PC-3 (cell line): ENCODE measurements around the gene GATA2. TPM values are rescaled to one million over a fixed set of nuclear protein-coding genes. Genes with fewer than 3 reads are reported as not detected.

ENCODE experiments used
- ATAC-seq: fragments of 200-7000 bp; cut with Tn5 transposase; 2 replicates; pipeline ENCODE4 v1.9.1; 2020; ENCODE audit warnings: mild to moderate bottlenecking, moderate library complexity
- BruUV-seq: library from RNA; stranded (reverse); fragments of 400-500 nt; replicated peaks from 2 replicates; lab custom pipeline; 2021; lab: Mats Ljungman, UMichigan
- CTCF ChIA-PET: fragments of 300-600 bp; sonication (Branson Sonifier 250); formaldehyde crosslinking; loops from one replicate; lab custom pipeline; 2022; ENCODE audit warnings: antibody characterized with exemption; lab: Charles Lee
- POLR2A ChIA-PET: fragments of 300-600 bp; sonication (Branson Sonifier 250); formaldehyde crosslinking; loops from one replicate; lab custom pipeline; 2022; ENCODE audit warnings: antibody characterized with exemption; ENCODE audit not compliant: unreplicated experiment; lab: Charles Lee
- DNase-seq: peaks from one replicate; pipeline ENCODE4 v3.0.0-alpha.2; 2015
- H2AFZ ChIP-seq: fragments of 300-600 bp; sonication (generic); 2 replicates; pipeline ENCODE4 v1.6.0; 2016; ENCODE audit warnings: antibody characterized with exemption, low read length
- H3F3A ChIP-seq: fragments of 300-600 bp; sonication (generic); one replicate; pipeline ENCODE4 v1.6.0; 2017; ENCODE audit warnings: antibody characterized with exemption, low read length, control low read depth, mild to moderate bottlenecking; ENCODE audit not compliant: unreplicated experiment
- H3K27ac ChIP-seq: fragments of 300-600 bp; sonication (generic); 2 replicates; pipeline ENCODE4 v1.5.1; 2016; ENCODE audit warnings: mild to moderate bottlenecking, low read length
- H3K27me3 ChIP-seq: fragments of 300-600 bp; sonication (generic); 2 replicates; pipeline ENCODE4 v1.6.1; 2016; ENCODE audit warnings: low read length, mixed read lengths
- H3K36me3 ChIP-seq: fragments of 300-600 bp; sonication (generic); 2 replicates; pipeline ENCODE4 v1.6.1; 2016; ENCODE audit warnings: low read depth, mixed run types, low read length, mixed read lengths
- H3K4me1 ChIP-seq: fragments of 300-600 bp; sonication (generic); 2 replicates; pipeline ENCODE4 v1.5.1; 2016; ENCODE audit warnings: low read length; ENCODE audit not compliant: insufficient read depth
- H3K4me2 ChIP-seq: fragments of 300-600 bp; sonication (generic); 2 replicates; pipeline ENCODE4 v1.6.0; 2016; ENCODE audit warnings: low read length
- H3K4me3 ChIP-seq: fragments of 300-600 bp; sonication (generic); 2 replicates; pipeline ENCODE4 v1.5.1; 2016; ENCODE audit warnings: mild to moderate bottlenecking, low read length, mixed read lengths
- H3K79me2 ChIP-seq: fragments of 300-600 bp; sonication (generic); 2 replicates; pipeline ENCODE4 v1.6.1; 2017; ENCODE audit warnings: low read length, mixed read lengths
- H3K9ac ChIP-seq: fragments of 300-600 bp; sonication (generic); 2 replicates; pipeline ENCODE4 v1.6.0; 2016; ENCODE audit warnings: mild to moderate bottlenecking, low read length
- H3K9me2 ChIP-seq: fragments of 300-600 bp; sonication (generic); replicated peaks from 2 replicates; pipeline ENCODE4 v1.6.1; 2016; ENCODE audit warnings: mixed run types, low read length, mixed read lengths
- H3K9me3 ChIP-seq: fragments of 300-600 bp; sonication (generic); 2 replicates; pipeline ENCODE4 v1.6.1; 2016; ENCODE audit warnings: low read length, mixed read lengths
- H4K20me1 ChIP-seq: fragments of 300-600 bp; sonication (generic); 2 replicates; pipeline ENCODE4 v1.6.1; 2016; ENCODE audit warnings: low read length, mixed read lengths
- CTCF ChIP-seq: fragments of 300-600 bp; sonication (generic); conservative IDR thresholded peaks from 2 replicates; pipeline ENCODE4 v1.5.1; 2017; ENCODE audit warnings: antibody characterized with exemption, low read depth, mild to moderate bottlenecking, low read length
- EZH2 ChIP-seq: fragments of 300-600 bp; sonication (generic); IDR thresholded peaks from one replicate; pipeline ENCODE4 v1.6.1; 2017; ENCODE audit warnings: antibody characterized with exemption, mild to moderate bottlenecking, low read length; ENCODE audit not compliant: unreplicated experiment
- EZH2phosphoT487 ChIP-seq: fragments of 300-600 bp; sonication (generic); IDR thresholded peaks from 2 replicates; pipeline ENCODE4 v1.6.1; 2018; ENCODE audit warnings: mild to moderate bottlenecking, antibody characterized with exemption, low read length, borderline replicate concordance
- intact Hi-C: fragments of 100-400 bp; cut with micrococcal nuclease; formaldehyde crosslinking; loops from 2 replicates; pipeline ENCODE4 v1.9.0; 2023
- total RNA-seq: library from RNA; depleted of rRNA; stranded (reverse); fragments of >200 nt; gene quantifications from 2 replicates; pipeline ENCODE4 v1.2.3, GENCODE V29; 2014

Gene GATA2
- total RNA-seq, 1 experiment from 2014 or later: 32.4 TPM

- no TSS peak for BruUV-seq
- Histone ChIP-seq H3K9me3 (no peaks in the 10 kb centered on the region), H3K79me2 (no peaks in the 10 kb centered on the region), H4K20me1 (no peaks in the 10 kb centered on the region), H2AFZ (no peak overlapping the region), H3K9me2 (no peaks in the 10 kb centered on the region), H3K4me1 (no peaks in the 10 kb centered on the region), H3K4me3 (no peak overlapping the region), H3K27ac (no peak overlapping the region), H3K36me3 (no peaks in the 10 kb centered on the region), H3K27me3 (no peaks in the 10 kb centered on the region), H3F3A (no peaks in the 10 kb centered on the region), H3K4me2 (no peak overlapping the region), H3K9ac (no peak overlapping the region)
- intact Hi-C loops: no loop called here
- ChIA-PET POLR2A (no interaction called here), CTCF (no interaction called here)
- no peak for TF ChIP-seq EZH2
- ATAC-seq: no peak
- no peak for DNase-seq
Measured at GRCh38 chr3:128446821-128447220, 46.2 kb downstream of the GATA2 start.

- Histone ChIP-seq H3K9ac (no peak overlapping the region), H3K9me2 (no peaks in the 10 kb centered on the region), H3K27me3 (no peaks in the 10 kb centered on the region), H2AFZ (no peak overlapping the region), H3K36me3 (no peaks in the 10 kb centered on the region), H3K4me2 (no peak overlapping the region), H3F3A (no peaks in the 10 kb centered on the region), H3K4me1 (no peaks in the 10 kb centered on the region), H3K27ac (no peak overlapping the region), H3K4me3 (no peak overlapping the region), H4K20me1 (no peaks in the 10 kb centered on the region), H3K9me3 (no peaks in the 10 kb centered on the region), H3K79me2 (no peaks in the 10 kb centered on the region)
- intact Hi-C loops: no loop called here
- ChIA-PET POLR2A (no interaction called here), CTCF (no interaction called here)
- BruUV-seq: no TSS peak
- ATAC-seq (no peak), DNase-seq (no peak)
- no peak for TF ChIP-seq EZH2
- no peak for TF ChIP-seq EZH2phosphoT487
- TF ChIP-seq CTCF: no peak
Measured at GRCh38 chr3:128445357-128445756, 47.6 kb downstream of the GATA2 start.

- H3K27me3 ChIP-seq: no peaks in the 10 kb centered on the region
- no peaks in the 10 kb centered on the region for H3K79me2 ChIP-seq
- H3K4me3 ChIP-seq: no peak overlapping the region
- no peak overlapping the region for H3K9ac ChIP-seq
- H3K4me2 ChIP-seq: no peak overlapping the region
- no peaks in the 10 kb centered on the region for H3F3A ChIP-seq
- no peak overlapping the region for H2AFZ ChIP-seq
- intact Hi-C loops: no loop called here
- no peaks in the 10 kb centered on the region for H3K9me3 ChIP-seq
- no peaks in the 10 kb centered on the region for H4K20me1 ChIP-seq
- TF ChIP-seq EZH2phosphoT487 (no peak), CTCF (no peak), EZH2 (no peak)
- no peaks in the 10 kb centered on the region for H3K36me3 ChIP-seq
- no peak overlapping the region for H3K27ac ChIP-seq
- no peak for ATAC-seq
- no peaks in the 10 kb centered on the region; the same call in 1 of the 2 replicates for H3K4me1 ChIP-seq
- DNase-seq: no peak
- POLR2A ChIA-PET: no interaction called here
- H3K9me2 ChIP-seq: no peaks in the 10 kb centered on the region
- CTCF ChIA-PET: no interaction called here
- BruUV-seq: no TSS peak
Measured at GRCh38 chr3:128443771-128444170, 49.2 kb downstream of the GATA2 start.
